OCI-LY3 (cell line): ENCODE data around the gene SRR.
"Not testable (repeated sequence)": the region's sequence is repeated elsewhere in the genome, so short reads cannot be mapped to it uniquely, and the experiment has no call there.

Experiments used
- H2AFZ ChIP-seq: fragments of 200-600, 300-600 bp; shearing (Covaris generic); 2 replicates; pipeline ENCODE4 v1.6.0; 2014; ENCODE audit warnings: antibody characterized with exemption, low read depth, low read length
- H3K27ac ChIP-seq: fragments of 200-600, 300-600 bp; sonication (generic); 2 replicates; pipeline ENCODE4 v1.5.1; 2014; ENCODE audit warnings: mild to moderate bottlenecking, low read length, moderate library complexity, mixed read lengths
- H3K27me3 ChIP-seq: fragments of 200-600, 300-600 bp; sonication (generic); 2 replicates; pipeline ENCODE4 v1.6.1; 2014; ENCODE audit warnings: low read depth, low read length, mixed read lengths
- H3K36me3 ChIP-seq: fragments of 200-600, 300-600 bp; sonication (generic); replicated peaks from 2 replicates; pipeline ENCODE3; 2014; ENCODE audit warnings: low read depth, low read length, mixed read lengths
- H3K4me1 ChIP-seq: fragments of 300-600, 200-600 bp; sonication (generic); 2 replicates; pipeline ENCODE4 v1.6.1; 2014; ENCODE audit warnings: low read length, mixed read lengths
- H3K4me2 ChIP-seq: fragments of 200-600, 300-600 bp; sonication (generic); 2 replicates; pipeline ENCODE4 v1.6.1; 2014; ENCODE audit warnings: low read length, mixed read lengths
- H3K4me3 ChIP-seq: fragments of 300-600, 200-600 bp; sonication (generic); 2 replicates; pipeline ENCODE4 v1.5.1; 2014; ENCODE audit warnings: antibody characterized with exemption, mild to moderate bottlenecking, low read length, moderate library complexity
- H3K79me2 ChIP-seq: fragments of 300-600, 200-600 bp; shearing (Covaris generic); 2 replicates; pipeline ENCODE4 v1.6.1; 2014; ENCODE audit warnings: mild to moderate bottlenecking, low read length, mixed read lengths
- H3K9ac ChIP-seq: fragments of 300-600, 200-600 bp; shearing (Covaris generic); 2 replicates; pipeline ENCODE4 v1.6.0; 2014; ENCODE audit warnings: mild to moderate bottlenecking, low read length, moderate library complexity
- H3K9me3 ChIP-seq: fragments of 200-600, 300-600 bp; shearing (Covaris generic); 2 replicates; pipeline ENCODE4 v1.6.1; 2014; ENCODE audit warnings: low read length, mixed read lengths; ENCODE audit not compliant: insufficient read depth
- H4K20me1 ChIP-seq: fragments of 200-600, 300-600 bp; sonication (generic); 2 replicates; pipeline ENCODE4 v1.6.1; 2016; ENCODE audit warnings: low read length, mixed read lengths; ENCODE audit not compliant: insufficient read depth
- EZH2phosphoT487 ChIP-seq: fragments of 200-600 bp; shearing (Covaris generic); IDR thresholded peaks from 2 replicates; pipeline ENCODE4 v1.6.1; 2018; ENCODE audit warnings: antibody characterized with exemption, mixed run types, low read depth
- TF ChIP-seq, protein P1 (sequence below): fragments of 200-600, 300-600 bp; sonication (generic); IDR thresholded peaks from 2 replicates; pipeline ENCODE4 v1.5.1; 2014; ENCODE audit warnings: antibody characterized with exemption, low read length, low read depth

Gene SRR, protein sequence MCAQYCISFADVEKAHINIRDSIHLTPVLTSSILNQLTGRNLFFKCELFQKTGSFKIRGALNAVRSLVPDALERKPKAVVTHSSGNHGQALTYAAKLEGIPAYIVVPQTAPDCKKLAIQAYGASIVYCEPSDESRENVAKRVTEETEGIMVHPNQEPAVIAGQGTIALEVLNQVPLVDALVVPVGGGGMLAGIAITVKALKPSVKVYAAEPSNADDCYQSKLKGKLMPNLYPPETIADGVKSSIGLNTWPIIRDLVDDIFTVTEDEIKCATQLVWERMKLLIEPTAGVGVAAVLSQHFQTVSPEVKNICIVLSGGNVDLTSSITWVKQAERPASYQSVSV

DNA sequence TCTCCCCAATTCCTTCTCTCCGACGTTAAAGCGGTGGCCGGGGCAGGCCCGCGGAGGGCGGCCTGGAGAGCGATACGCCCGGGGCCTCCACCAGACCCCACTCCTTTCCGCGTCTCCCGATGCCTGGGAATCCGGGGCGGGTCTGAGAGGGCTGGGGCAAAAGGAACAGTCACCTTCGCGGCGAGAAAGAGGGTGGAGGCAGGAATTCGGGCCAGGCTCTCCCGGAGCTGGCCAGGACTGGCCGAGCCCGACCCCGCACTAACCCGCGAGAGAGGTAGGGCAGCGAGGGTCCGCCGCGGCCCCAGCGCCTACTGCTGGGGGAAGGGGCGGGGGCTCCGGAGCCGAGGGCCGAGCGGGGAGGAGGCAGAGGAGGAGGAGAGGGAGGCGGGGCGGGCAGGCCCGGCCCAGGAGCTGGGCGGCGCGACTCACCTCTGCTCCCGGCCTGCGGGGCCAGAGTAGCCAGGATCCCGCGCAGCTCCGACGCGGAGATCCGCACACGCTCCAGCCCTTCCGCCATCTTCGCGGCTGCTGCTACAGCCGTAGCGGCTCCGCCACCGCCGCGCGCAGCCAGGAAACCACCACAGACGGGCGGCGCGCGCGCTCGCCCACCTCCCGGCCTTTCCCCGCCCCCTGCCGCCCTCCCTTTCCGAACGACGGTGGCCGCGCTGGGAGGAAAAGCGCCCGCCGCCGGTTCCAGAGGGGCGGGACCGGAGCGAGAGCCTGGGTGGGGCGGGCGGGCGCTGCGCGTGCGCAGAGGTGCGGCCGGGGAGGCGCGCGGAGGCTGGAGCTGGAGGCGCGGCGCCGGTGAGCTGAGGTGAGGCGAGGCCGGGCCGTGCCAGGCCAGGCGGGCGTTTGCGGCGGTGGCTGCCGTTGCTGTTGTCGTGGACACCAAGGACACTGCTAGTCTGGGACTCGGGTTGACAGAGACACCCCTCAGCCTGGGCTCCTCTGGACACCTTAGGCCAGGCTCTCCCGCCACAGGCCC is at the start of gene SRR, which contains the start of gene SMG6:
SRR (plus strand) TSS at position 747 of the 985 bp plus-strand sequence. CDS start 11,611 bp downstream, outside the sequence.
SMG6 (minus strand) TSS at position 582 of the 985 bp plus-strand sequence; CDS start at position 517, 65 bp downstream.
- TF ChIP-seq, protein P1, sequence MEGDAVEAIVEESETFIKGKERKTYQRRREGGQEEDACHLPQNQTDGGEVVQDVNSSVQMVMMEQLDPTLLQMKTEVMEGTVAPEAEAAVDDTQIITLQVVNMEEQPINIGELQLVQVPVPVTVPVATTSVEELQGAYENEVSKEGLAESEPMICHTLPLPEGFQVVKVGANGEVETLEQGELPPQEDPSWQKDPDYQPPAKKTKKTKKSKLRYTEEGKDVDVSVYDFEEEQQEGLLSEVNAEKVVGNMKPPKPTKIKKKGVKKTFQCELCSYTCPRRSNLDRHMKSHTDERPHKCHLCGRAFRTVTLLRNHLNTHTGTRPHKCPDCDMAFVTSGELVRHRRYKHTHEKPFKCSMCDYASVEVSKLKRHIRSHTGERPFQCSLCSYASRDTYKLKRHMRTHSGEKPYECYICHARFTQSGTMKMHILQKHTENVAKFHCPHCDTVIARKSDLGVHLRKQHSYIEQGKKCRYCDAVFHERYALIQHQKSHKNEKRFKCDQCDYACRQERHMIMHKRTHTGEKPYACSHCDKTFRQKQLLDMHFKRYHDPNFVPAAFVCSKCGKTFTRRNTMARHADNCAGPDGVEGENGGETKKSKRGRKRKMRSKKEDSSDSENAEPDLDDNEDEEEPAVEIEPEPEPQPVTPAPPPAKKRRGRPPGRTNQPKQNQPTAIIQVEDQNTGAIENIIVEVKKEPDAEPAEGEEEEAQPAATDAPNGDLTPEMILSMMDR = no peak
- TF ChIP-seq EZH2phosphoT487 = no peak
- Histone ChIP-seq H3K79me2 (peaks cover 9% of the 10 kb centered on the region), H2AFZ (peak within 1 kb of the TSS; percentile 63)

GRCh38 chr17:2258830-2259229 is 44.9 kb upstream of the SRR start:
- H3K36me3 ChIP-seq, H3K27me3 ChIP-seq, H2AFZ ChIP-seq, H3K4me3 ChIP-seq, H3K27ac ChIP-seq, H3K9ac ChIP-seq, H3K4me2 ChIP-seq, H4K20me1 ChIP-seq, H3K9me3 ChIP-seq, H3K79me2 ChIP-seq: not testable (repeated sequence)
- H3K4me1 ChIP-seq = peaks cover 22% of the 10 kb centered on the region

More for the DNA sequence above, at the start of gene SRR, which contains the start of gene SMG6:
- no peaks in the 10 kb centered on the region for H3K36me3 ChIP-seq
- H4K20me1 ChIP-seq = no peaks in the 10 kb centered on the region
- H3K9ac ChIP-seq = peak within 1 kb of the TSS; percentile 85
- no peaks in the 10 kb centered on the region for H3K9me3 ChIP-seq
- H3K4me2 ChIP-seq = peak within 1 kb of the TSS; percentile 96
- peaks cover 4% of the 10 kb centered on the region; the same call in 1 of the 2 replicates for H3K4me1 ChIP-seq
- H3K27me3 ChIP-seq = no peaks in the 10 kb centered on the region
- peak within 1 kb of the TSS; percentile 53 for H3K27ac ChIP-seq
- H3K4me3 ChIP-seq = peak within 1 kb of the TSS; percentile 98

GRCh38 chr17:2259769-2260536 is 43.8 kb upstream of the SRR start:
- no peaks in the 10 kb centered on the region for H4K20me1 ChIP-seq
- no peaks in the 10 kb centered on the region for H3K9me3 ChIP-seq
- H3K27ac ChIP-seq = 0 out of 2 replicates have a peak overlapping the region, but pooled peaks have one; percentile 12
- no peak overlapping the region for H3K4me3 ChIP-seq
- no peak overlapping the region for H3K9ac ChIP-seq
- H3K27me3 ChIP-seq = no peaks in the 10 kb centered on the region
- no peaks in the 10 kb centered on the region for H3K36me3 ChIP-seq
- H3K4me1 ChIP-seq = peaks cover 16% of the 10 kb centered on the region
- no peaks in the 10 kb centered on the region for H3K79me2 ChIP-seq
- H3K4me2 ChIP-seq = peak overlapping the region; percentile 40
- no peak overlapping the region for H2AFZ ChIP-seq
- TF ChIP-seq EZH2phosphoT487 = no peak
- TF ChIP-seq, protein P1 = no peak

- Histone ChIP-seq H3K4me3 (no peak overlapping the region), H3K27ac (no peak overlapping the region), H3K9me3 (peaks cover 5% of the 10 kb centered on the region; the same call in 1 of the 2 replicates), H4K20me1 (no peaks in the 10 kb centered on the region), H3K9ac (no peak overlapping the region), H3K4me2 (no peak overlapping the region), H3K4me1 (peaks cover 16% of the 10 kb centered on the region), H2AFZ (no peak overlapping the region), H3K36me3 (no peaks in the 10 kb centered on the region), H3K27me3 (no peaks in the 10 kb centered on the region), H3K79me2 (no peaks in the 10 kb centered on the region)
- TF ChIP-seq, protein P1 = no peak
- no peak for TF ChIP-seq EZH2phosphoT487
These were observed 41.6 kb upstream of the SRR start for GRCh38 chr17:2262135-2262587.
